DND-41 (cell line): ENCODE results near the gene FAU.

Experiments used
- CTCF ChIP-seq: IDR thresholded peaks from 2 replicates; pipeline ENCODE4 v1.5.1; 2012; ENCODE audit warnings: borderline replicate concordance, low read length, moderate library complexity, mild to moderate bottlenecking; ENCODE audit not compliant: poor library complexity, severe bottlenecking; ENCODE audit errors: extremely low read depth
- EZH2 ChIP-seq: IDR thresholded peaks from 3 replicates; pipeline ENCODE4 v1.6.1; 2012; ENCODE audit warnings: borderline replicate concordance, low read depth, mild to moderate bottlenecking, moderate library complexity, low read length, inconsistent platforms; ENCODE audit not compliant: severe bottlenecking

GRCh38 chr11:65132238-65132987, 10.5 kb upstream of the FAU start:
- TF ChIP-seq CTCF (no peak), EZH2 (no peak)
